OCI-LY7 (cell line): ENCODE data around the gene KCNN1. TPM values are rescaled to one million over a fixed set of nuclear protein-coding genes. Genes with fewer than 3 reads are reported as not detected.
"Not testable (repeated sequence)": the region's sequence is repeated elsewhere in the genome, so short reads cannot be mapped to it uniquely, and the experiment has no call there.

Source experiments
- Bru-seq: library from RNA; stranded (reverse); fragments of 400-500 nt; gene quantifications from one replicate; lab custom pipeline; 2021; lab: Mats Ljungman, UMichigan
- BruChase-seq, 2 experiments: library from RNA; stranded (reverse); fragments of 400-500 nt; gene quantifications; one replicate each; lab custom pipeline; 2021; lab: Mats Ljungman, UMichigan
- BruUV-seq: library from RNA; stranded (reverse); fragments of 400-500 nt; replicated peaks from 2 replicates; lab custom pipeline; 2021; lab: Mats Ljungman, UMichigan
- CTCF ChIA-PET: fragments of 300-600 bp; sonication (Branson Sonifier 250); formaldehyde crosslinking; loops from one replicate; lab custom pipeline; 2022; ENCODE audit warnings: antibody characterized with exemption; ENCODE audit not compliant: unreplicated experiment; lab: Charles Lee
- POLR2A ChIA-PET: fragments of 300-600 bp; sonication (Branson Sonifier 250); formaldehyde crosslinking; loops from one replicate; lab custom pipeline; 2022; ENCODE audit warnings: antibody characterized with exemption; lab: Charles Lee
- DNase-seq: peaks from one replicate; pipeline ENCODE4 v3.0.0-alpha.2; 2015; ENCODE audit warnings: low spot score
- H2AFZ ChIP-seq: fragments of 200-600 bp; sonication (generic), shearing (Covaris generic); 2 replicates; pipeline ENCODE4 v1.6.1; 2014; ENCODE audit warnings: mild to moderate bottlenecking, antibody characterized with exemption, low read length, moderate library complexity
- H3K27ac ChIP-seq: fragments of 200-600 bp; sonication (generic); 2 replicates; pipeline ENCODE4 v1.5.1; 2014; ENCODE audit warnings: mixed run types, low read depth, mild to moderate bottlenecking, moderate library complexity, low read length, inconsistent platforms; ENCODE audit not compliant: poor library complexity, severe bottlenecking
- H3K36me3 ChIP-seq: fragments of 200-600 bp; sonication (generic); 2 replicates; pipeline ENCODE4 v1.6.1; 2014; ENCODE audit warnings: mild to moderate bottlenecking, antibody characterized with exemption, low read length, moderate library complexity, mixed read lengths; ENCODE audit not compliant: insufficient read depth
- H3K4me1 ChIP-seq: fragments of 200-600 bp; sonication (generic); 2 replicates; pipeline ENCODE4 v1.5.1; 2014; ENCODE audit warnings: mild to moderate bottlenecking, low read length; ENCODE audit not compliant: insufficient read depth, poor library complexity, severe bottlenecking
- H3K4me2 ChIP-seq: fragments of 200-600 bp; sonication (generic); 2 replicates; pipeline ENCODE4 v1.6.1; 2014; ENCODE audit warnings: mild to moderate bottlenecking, low read length
- H3K4me3 ChIP-seq: fragments of 200-600 bp; sonication (generic); 2 replicates; pipeline ENCODE4 v1.5.1; 2014; ENCODE audit warnings: mild to moderate bottlenecking, low read depth, low read length; ENCODE audit not compliant: poor library complexity, severe bottlenecking
- H3K79me2 ChIP-seq: fragments of 200-600 bp; sonication (generic); 2 replicates; pipeline ENCODE4 v1.6.1; 2016; ENCODE audit warnings: low read depth, mild to moderate bottlenecking, low read length, moderate library complexity, mixed read lengths; ENCODE audit not compliant: insufficient read depth
- H3K9me2 ChIP-seq: fragments of 200-600 bp; sonication (generic); 2 replicates; pipeline ENCODE4 v1.6.1; 2016; ENCODE audit warnings: mild to moderate bottlenecking, low read length, mixed read lengths; ENCODE audit not compliant: insufficient read depth
- H3K9me3 ChIP-seq: fragments of 200-600 bp; sonication (generic); 2 replicates; pipeline ENCODE4 v1.6.1; 2014; ENCODE audit warnings: mild to moderate bottlenecking, mixed run types, low read length, mixed read lengths
- H4K20me1 ChIP-seq: fragments of 200-600 bp; sonication (generic); 2 replicates; pipeline ENCODE4 v1.6.1; 2014; ENCODE audit warnings: mild to moderate bottlenecking, antibody characterized with exemption, low read length, moderate library complexity, mixed read lengths; ENCODE audit not compliant: insufficient read depth
- EZH2phosphoT487 ChIP-seq: fragments of 200-600 bp; sonication (generic); IDR thresholded peaks from 2 replicates; pipeline ENCODE4 v1.6.1; 2018; ENCODE audit warnings: low read depth, borderline replicate concordance, mild to moderate bottlenecking, mixed run types, antibody characterized with exemption, low read length, moderate library complexity, mixed read lengths
- intact Hi-C: fragments of 100-400 bp; cut with micrococcal nuclease; formaldehyde crosslinking; loops from one replicate; pipeline ENCODE4 v1.10.0; 2022; ENCODE audit not compliant: unreplicated experiment
- long read RNA-seq: library from polyadenylated mRNA; stranded (forward); transcript quantifications from one replicate; pipeline ENCODE4 v2.0.0, GENCODE V29; 2022
- total RNA-seq, 2 experiments: library from RNA; depleted of rRNA in 1 of 2; stranded (reverse); fragments of >200 nt in 1 of 2; shearing (Covaris generic) in 1 of 2; gene quantifications; 2 replicates each; pipeline ENCODE4 v1.2.3, GENCODE V29; 2014 to 2022
- TF ChIP-seq, protein P1 (sequence below): fragments of 200-600 bp; sonication (generic); conservative IDR thresholded peaks from 2 replicates; pipeline ENCODE4 v1.5.1; 2014; ENCODE audit warnings: mild to moderate bottlenecking, antibody characterized with exemption, low read length, moderate library complexity, mixed read lengths

KCNN1 gene
- total RNA-seq (2014; rRNA removed; shearing (Covaris generic)) (0.51 and 1.1 TPM in 2 replicates), total RNA-seq (2022) (0.57 and 0.61 TPM in 2 replicates), Bru-seq, nascent RNA (percentile 12 among the genes with signal in this experiment), BruChase-seq, experiment 1, labeled RNA remaining after a 6-hour chase (percentile 12 among the genes with signal in this experiment), BruChase-seq, experiment 2, labeled RNA remaining after a 2-hour chase (percentile 14 among the genes with signal in this experiment)
- long read RNA-seq, partial matches to known transcripts = 0 of 1 reads
- long read RNA-seq, other reads (novel, unspliced or antisense) = 1 of 1 reads

DNA sequence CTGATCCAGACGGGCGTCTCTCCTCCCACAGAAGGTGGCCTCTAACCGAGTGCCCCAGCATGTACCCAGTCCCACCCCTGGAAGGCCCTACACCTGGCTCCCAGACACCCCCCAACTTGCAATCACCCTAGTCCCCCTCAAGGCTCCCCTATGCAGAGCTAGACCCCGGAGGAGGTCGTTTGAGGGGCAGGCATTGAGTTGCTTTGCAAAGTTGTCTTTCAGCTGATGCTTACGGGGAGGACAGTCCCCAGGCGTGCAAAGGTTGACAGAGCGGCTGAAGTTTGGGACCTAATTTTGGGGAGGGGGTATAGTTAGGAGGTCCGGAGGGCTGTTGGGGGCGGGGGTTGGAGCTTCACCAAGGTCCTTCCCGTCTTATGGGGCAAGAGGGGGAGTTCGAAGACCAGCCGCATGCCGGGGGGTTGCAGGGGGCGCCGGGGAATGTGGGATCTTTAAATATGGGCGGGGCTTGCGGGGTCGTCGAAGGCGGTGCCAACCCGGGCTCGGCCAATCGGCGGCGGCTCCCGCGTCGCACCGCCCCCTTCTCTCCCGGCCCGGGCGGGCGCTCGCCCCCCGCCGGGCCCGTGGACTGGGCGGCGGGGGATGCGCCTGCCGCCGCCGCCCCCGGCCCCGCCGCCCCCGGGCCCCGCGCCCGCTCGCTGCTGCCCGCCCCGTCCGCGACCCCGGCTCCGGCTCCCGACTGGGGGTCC lies at the start of gene KCNN1:
Gene KCNN1 (plus strand): TSS at position 558 of the 707 bp plus-strand sequence. CDS start 6,782 bp downstream, outside the sequence.
- Histone ChIP-seq H3K9me3 (no peaks in the 10 kb centered on the region), H4K20me1 (no peaks in the 10 kb centered on the region), H3K4me3 (no peak within 1 kb of the TSS), H3K4me1 (no peaks in the 10 kb centered on the region), H3K79me2 (no peaks in the 10 kb centered on the region), H3K9me2 (no peaks in the 10 kb centered on the region), H3K4me2 (peak within 1 kb of the TSS; percentile 56; the same call in 1 of the 2 replicates), H3K36me3 (no peaks in the 10 kb centered on the region), H2AFZ (no peak within 1 kb of the TSS), H3K27ac (no peak within 1 kb of the TSS)
- POLR2A ChIA-PET = interaction anchor here (0.5 kb wide), 1 partner anchor 11 kb away, joined by 4 read pairs; no protein-coding TSS in a partner anchor
- peak; percentile 26 for DNase-seq
- CTCF ChIA-PET = interaction anchor here (0.5 to 1.0 kb wide), 2 partner anchors 19 to 32 kb away, joined by 3 to 7 read pairs; no protein-coding TSS in a partner anchor
- no TSS peak for BruUV-seq
- intact Hi-C loops = no loop called here
- TF ChIP-seq, protein P1, sequence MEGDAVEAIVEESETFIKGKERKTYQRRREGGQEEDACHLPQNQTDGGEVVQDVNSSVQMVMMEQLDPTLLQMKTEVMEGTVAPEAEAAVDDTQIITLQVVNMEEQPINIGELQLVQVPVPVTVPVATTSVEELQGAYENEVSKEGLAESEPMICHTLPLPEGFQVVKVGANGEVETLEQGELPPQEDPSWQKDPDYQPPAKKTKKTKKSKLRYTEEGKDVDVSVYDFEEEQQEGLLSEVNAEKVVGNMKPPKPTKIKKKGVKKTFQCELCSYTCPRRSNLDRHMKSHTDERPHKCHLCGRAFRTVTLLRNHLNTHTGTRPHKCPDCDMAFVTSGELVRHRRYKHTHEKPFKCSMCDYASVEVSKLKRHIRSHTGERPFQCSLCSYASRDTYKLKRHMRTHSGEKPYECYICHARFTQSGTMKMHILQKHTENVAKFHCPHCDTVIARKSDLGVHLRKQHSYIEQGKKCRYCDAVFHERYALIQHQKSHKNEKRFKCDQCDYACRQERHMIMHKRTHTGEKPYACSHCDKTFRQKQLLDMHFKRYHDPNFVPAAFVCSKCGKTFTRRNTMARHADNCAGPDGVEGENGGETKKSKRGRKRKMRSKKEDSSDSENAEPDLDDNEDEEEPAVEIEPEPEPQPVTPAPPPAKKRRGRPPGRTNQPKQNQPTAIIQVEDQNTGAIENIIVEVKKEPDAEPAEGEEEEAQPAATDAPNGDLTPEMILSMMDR = no peak
- no peak for TF ChIP-seq EZH2phosphoT487

DNA sequence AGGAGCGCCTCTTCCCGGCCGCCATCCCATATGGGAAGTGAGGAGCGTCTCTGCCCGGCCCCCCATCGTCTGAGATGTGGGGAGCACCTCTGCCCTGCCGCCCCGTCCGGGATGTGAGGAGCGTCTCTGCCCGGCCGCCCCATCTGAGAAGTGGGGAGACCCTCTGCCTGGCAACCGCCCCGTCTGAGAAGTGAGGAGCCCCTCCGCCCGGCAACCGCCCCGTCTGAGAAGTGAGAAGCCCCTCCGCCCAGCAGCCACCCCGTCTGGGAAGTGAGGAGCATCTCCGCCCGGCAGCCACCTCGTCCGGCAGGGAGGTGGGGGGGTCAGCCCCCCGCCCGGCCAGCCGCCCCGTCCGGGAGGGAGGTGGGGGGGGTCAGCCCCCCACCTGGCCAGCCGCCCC lies 48.8 kb upstream of the KCNN1 start:
- intact Hi-C loops, H3K4me3 ChIP-seq, H3K4me2 ChIP-seq: not testable (repeated sequence)

DNA sequence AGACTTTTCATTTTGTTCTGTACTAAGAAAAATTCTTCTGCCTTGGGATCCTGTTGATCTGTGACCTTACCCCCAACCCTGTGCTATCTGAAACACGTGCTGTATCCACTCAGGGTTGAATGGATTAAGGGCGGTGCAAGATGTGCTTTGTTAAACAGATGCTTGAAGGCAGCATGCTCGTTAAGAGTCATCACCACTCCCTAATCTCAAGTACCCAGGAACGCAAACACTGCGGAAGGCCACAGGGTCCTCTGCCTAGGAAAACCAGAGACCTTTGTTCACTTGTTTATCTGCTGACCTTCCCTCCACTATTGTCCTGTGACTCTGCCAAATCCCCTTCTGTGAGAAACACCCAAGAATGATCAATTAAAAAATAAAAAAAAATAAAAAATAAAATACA lies 47.8 kb upstream of the KCNN1 start:
- H3K27ac ChIP-seq, CTCF ChIA-PET, H3K9me3 ChIP-seq, BruUV-seq, H3K79me2 ChIP-seq, intact Hi-C loops, H3K4me3 ChIP-seq, H3K36me3 ChIP-seq, H4K20me1 ChIP-seq, H3K4me1 ChIP-seq, H2AFZ ChIP-seq, H3K9me2 ChIP-seq, H3K4me2 ChIP-seq, DNase-seq: not testable (repeated sequence)
- POLR2A ChIA-PET = interaction anchor here (0.7 to 0.8 kb wide), 2 partner anchors 55 to 230 kb away, joined by 3 to 5 read pairs; no protein-coding TSS in a partner anchor

More for the DNA sequence above, 48.8 kb upstream of the KCNN1 start:
- POLR2A ChIA-PET, H2AFZ ChIP-seq, DNase-seq, H3K79me2 ChIP-seq, H3K27ac ChIP-seq, CTCF ChIA-PET, H4K20me1 ChIP-seq, H3K4me1 ChIP-seq, H3K9me2 ChIP-seq, BruUV-seq, H3K9me3 ChIP-seq, H3K36me3 ChIP-seq: not testable (repeated sequence)
